ENCODE measurements around the gene RPS15.

The RPS15 gene

DNA sequence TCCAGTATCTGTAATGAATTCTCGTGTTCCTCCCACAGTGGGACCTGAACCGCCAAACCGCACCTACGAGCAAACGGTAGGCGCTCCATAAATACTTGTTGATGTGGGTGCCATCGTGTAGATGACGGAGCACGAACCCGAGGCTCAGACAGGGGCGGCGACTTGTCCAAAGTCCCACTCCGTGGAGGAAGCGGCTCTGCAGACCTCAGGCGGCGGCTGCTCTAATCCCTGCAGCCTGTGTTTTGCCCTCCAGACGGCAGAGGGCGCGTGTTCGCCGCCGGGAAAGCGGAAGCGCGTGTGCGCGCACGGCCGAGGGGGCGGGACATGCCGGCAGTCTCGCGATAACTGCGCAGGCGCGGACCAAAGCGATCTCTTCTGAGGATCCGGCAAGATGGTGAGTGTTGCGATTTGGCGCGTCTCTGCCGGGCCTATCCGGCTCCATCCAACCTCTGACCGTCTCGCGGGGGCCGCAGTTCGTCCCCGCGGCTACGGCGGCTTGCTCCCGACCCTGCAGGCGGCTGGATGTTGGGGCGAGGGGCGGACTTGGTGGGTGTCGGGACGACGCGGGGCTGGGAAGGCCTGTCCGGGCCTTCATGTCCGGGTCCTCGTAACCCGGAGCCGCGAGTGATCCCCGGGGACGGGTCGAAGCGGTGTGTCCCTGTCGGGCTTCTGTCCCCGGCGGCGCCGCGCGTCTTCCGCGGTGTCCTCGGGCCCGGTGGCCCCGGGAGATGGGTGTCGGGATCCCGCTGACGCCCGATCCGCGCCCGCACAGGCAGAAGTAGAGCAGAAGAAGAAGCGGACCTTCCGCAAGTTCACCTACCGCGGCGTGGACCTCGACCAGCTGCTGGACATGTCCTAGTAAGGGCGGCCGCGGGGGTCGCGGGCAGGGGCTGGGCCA, at the start of gene RPS15:
TSS of gene RPS15 (plus strand) at position 362 of the 898 bp plus-strand sequence. CDS start at position 392, 30 bp downstream.
- Mint-ChIP-seq H3K27ac (peak within 1 kb of the TSS; percentile 100), H3K4me3 (peak within 1 kb of the TSS; percentile 94), H3K27me3 (no peaks in the 10 kb centered on the region), H3K9me3 (no peaks in the 10 kb centered on the region), H3K4me1 (ENCODE audit: low read depth) (peaks cover 39% of the 10 kb centered on the region), H3K36me3 (ENCODE audit: low read depth) (peaks cover 52% of the 10 kb centered on the region)

DNA sequence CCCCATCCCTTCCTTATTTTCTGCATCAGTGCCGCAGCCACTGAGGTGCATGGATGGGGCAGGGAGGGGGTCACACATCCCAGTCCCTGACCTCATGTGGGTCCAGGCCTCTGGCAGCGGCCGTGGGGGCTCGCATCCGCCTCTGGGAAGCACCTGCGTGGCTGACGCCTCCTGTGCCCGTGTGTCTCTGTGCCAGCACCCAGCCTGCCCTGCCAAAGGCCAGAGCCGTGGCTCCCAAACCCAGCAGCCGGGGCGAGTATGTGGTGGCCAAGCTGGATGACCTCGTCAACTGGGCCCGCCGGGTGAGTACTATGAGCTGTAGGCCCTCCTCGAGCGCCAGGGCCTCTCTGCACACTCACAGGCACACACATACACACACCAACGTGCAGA, 49.6 kb upstream of the RPS15 start:
- no peak overlapping the region for H3K27ac Mint-ChIP-seq
- peaks cover 9% of the 10 kb centered on the region for H3K4me1 Mint-ChIP-seq (ENCODE audit: low read depth)
- H3K9me3 Mint-ChIP-seq = no peaks in the 10 kb centered on the region

DNA sequence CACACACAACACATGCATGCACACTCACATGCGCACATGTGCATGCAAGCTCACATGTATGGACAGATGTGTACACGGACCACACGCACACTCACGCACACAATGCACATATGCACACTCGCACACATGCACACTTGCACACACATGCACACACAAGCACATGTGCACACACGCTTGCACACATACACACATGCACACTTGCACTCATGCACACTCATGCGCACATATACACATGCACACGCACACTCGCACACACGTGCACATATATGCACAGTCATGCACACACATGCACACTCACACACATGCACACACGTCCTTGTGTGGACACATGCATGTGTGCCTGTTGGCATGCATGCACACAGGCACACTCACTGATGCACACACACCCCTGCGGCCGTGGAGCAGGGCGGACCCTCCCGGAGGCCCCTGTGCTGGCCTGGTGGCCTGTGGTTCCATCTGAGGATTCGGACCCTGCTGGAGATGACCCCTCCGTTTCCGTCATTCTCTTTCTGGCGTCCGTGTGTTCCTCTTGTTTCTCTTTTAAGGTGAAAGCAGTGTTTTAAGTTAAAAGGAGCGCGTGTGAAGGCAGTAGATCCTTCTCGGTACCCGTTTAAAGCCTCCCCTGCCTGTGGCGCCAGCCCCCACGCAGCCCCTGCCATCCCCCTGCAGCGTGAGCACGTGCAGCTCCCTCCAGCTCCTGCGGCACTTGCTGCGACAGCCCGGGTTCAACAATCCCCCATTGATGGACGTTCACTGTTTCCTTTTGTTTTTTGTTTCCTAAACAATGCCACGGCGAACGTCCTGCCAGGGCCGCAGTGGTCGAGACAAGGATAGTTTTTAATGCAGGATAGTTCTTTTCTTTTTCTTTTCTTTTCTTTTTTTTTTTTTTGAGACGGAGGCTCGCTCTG, 48.9 kb upstream of the RPS15 start:
- Mint-ChIP-seq H3K36me3 (ENCODE audit: low read depth) (peaks cover 30% of the 10 kb centered on the region), H3K27me3 (no peaks in the 10 kb centered on the region), H3K9me3 (no peaks in the 10 kb centered on the region), H3K27ac (no peak overlapping the region), H3K4me1 (ENCODE audit: low read depth) (peaks cover 8% of the 10 kb centered on the region), H3K4me3 (no peak overlapping the region)

More for the DNA sequence above, 49.6 kb upstream of the RPS15 start:
- H3K4me3 Mint-ChIP-seq = no peak overlapping the region
- H3K27me3 Mint-ChIP-seq = no peaks in the 10 kb centered on the region
- H3K36me3 Mint-ChIP-seq (ENCODE audit: low read depth) = peaks cover 30% of the 10 kb centered on the region

DNA sequence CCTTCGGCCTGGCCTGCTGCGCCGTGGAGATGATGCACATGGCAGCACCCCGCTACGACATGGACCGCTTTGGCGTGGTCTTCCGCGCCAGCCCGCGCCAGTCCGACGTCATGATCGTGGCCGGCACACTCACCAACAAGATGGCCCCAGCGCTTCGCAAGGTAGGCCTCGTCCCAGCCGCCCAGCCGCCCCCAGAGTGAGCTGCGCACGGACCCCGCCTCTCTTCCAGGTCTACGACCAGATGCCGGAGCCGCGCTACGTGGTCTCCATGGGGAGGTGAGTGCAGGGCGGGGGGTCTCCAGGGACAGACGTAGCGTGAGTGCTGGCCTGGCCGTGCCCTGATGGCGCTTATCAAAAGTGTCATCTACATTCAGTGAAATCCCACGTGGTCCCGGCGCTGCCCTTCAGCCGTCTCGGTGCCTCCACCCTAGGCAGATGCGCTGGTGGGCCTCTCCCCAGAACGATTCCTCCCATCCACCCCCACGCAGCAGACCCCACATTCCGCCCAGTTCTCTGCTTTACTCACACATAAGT, 47.2 kb upstream of the RPS15 start:
- Mint-ChIP-seq H3K4me1 (ENCODE audit: low read depth) (no peaks in the 10 kb centered on the region), H3K4me3 (no peak overlapping the region), H3K36me3 (ENCODE audit: low read depth) (peaks cover 30% of the 10 kb centered on the region), H3K27me3 (no peaks in the 10 kb centered on the region), H3K9me3 (no peaks in the 10 kb centered on the region), H3K27ac (no peak overlapping the region)

DNA sequence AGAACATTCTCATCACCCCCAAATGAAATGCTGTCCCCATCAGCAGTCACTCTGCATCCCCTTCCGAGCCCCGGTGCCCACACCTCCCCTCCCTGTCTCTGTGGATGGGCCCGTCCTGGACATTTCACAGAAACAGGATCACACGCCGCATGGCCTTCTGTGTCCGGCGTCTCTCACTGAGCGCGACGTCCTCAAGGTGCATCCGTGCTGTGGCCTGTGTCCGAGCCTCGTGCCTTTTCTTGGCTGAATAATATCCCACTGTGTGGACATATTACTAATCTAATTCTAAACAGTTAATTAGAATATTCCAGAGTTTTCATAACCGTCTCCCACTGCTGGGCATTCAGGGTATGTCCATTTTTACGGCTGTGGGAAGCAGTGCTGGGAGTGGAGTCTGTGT, 45.8 kb upstream of the RPS15 start:
- no peak overlapping the region for H3K27ac Mint-ChIP-seq
- H3K4me1 Mint-ChIP-seq (ENCODE audit: low read depth) = no peaks in the 10 kb centered on the region
- H3K9me3 Mint-ChIP-seq = no peaks in the 10 kb centered on the region
- no peak overlapping the region for H3K4me3 Mint-ChIP-seq
- no peaks in the 10 kb centered on the region for H3K27me3 Mint-ChIP-seq
- peaks cover 30% of the 10 kb centered on the region for H3K36me3 Mint-ChIP-seq (ENCODE audit: low read depth)

DNA sequence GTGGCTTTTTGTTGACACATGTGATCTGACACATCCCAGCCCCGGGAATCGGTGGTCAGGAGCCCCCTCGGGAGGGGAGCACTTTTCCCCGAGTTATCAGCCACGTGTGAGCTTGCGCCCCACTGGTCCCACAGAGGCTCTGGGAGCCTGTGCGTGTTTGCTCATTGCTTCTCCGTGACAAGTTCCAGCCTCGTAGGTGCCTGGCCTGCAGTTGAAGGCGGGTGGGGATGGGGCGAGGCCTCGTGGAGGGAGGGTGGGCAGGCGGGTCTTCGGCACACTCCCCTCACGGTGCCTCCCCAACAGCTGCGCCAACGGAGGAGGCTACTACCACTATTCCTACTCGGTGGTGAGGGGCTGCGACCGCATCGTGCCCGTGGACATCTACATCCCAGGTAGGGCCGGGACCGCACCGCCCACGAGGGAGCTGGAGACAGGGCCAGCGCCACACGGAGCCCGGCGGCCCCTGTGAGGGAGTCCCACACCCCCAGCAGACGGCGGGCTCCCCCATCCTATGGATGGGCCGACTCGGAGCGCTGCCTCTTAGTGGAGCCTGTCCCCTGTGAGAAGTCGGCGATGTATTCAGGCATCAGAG, 45.2 kb upstream of the RPS15 start:
- H3K27me3 Mint-ChIP-seq = no peaks in the 10 kb centered on the region
- no peaks in the 10 kb centered on the region for H3K9me3 Mint-ChIP-seq
- H3K4me1 Mint-ChIP-seq (ENCODE audit: low read depth) = no peaks in the 10 kb centered on the region
- H3K4me3 Mint-ChIP-seq = no peak overlapping the region
- H3K27ac Mint-ChIP-seq = no peak overlapping the region
- H3K36me3 Mint-ChIP-seq (ENCODE audit: low read depth) = peaks cover 29% of the 10 kb centered on the region

DNA sequence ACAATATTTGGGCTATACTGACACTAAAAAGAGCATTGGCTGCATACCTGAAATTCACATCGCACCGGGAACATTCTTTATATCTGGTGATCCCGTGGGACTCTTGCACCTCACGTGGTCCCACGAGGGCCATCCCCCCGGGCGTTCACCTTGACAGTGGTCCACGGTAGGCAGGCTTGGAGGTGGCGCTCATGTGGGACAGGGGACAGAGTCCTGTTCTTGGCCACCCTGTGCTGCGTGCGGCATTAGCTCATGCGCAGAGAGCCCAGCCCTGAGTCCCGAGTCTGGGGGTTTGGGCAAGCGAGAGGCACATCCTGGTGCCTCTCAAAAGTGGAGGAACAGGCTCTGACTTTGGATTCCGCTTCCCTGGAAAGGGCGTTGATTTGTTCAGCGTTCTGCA, 44.4 kb upstream of the RPS15 start:
- Mint-ChIP-seq H3K36me3 (ENCODE audit: low read depth) (peaks cover 26% of the 10 kb centered on the region), H3K4me1 (ENCODE audit: low read depth) (no peaks in the 10 kb centered on the region), H3K27ac (no peak overlapping the region), H3K27me3 (no peaks in the 10 kb centered on the region), H3K4me3 (no peak overlapping the region), H3K9me3 (no peaks in the 10 kb centered on the region)

DNA sequence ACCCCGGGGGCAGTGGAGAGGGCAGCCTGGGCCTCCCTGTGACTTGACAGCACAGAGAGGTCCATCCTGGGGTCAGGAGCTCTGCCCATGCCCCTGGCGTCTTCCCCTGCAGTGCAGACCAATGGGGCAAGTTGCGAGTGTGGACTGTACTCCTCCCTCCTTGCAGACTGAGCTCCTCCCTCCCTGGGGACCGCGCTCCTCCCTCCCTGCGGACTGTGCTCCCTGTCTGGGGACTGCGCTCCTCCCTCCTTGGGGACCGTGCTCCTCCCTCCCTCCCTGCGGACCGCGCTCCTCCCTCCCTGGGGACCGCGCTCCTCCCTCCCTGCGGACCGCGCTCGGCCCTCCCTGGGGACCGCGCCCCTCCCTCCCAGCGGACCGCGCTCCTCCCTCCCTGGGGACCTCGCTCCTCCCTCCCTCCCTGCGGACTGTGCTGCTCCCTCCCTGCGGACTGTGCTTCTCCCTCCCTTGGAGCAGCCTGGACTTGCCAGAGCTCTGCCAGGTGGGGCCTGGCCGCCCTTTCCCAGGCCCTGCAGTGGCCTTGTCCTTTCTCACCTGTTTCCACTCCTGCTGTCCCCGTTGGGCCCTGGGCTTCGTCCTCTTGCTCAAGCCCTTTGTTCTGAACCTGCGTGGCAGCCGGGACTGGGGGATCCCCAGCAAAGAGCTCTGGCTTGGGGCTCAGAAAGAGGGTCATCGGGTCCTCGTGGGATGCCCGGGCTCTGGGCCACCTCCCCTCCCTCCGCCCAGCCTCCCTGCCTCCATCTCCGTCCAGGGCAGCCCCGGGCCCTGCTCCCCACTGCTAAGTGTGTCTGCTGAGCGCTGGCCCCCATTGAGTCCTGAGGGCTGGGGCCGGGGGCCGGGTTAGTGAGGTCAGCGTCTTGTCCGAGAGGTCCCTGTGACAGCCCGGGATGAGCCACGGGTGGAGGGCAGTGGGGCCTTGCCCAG, 43.7 kb upstream of the RPS15 start:
- no peaks in the 10 kb centered on the region for H3K27me3 Mint-ChIP-seq
- peaks cover 19% of the 10 kb centered on the region for H3K36me3 Mint-ChIP-seq (ENCODE audit: low read depth)
- no peak overlapping the region for H3K4me3 Mint-ChIP-seq
- no peaks in the 10 kb centered on the region for H3K4me1 Mint-ChIP-seq (ENCODE audit: low read depth)
- H3K9me3 Mint-ChIP-seq = no peaks in the 10 kb centered on the region
- no peak overlapping the region for H3K27ac Mint-ChIP-seq

DNA sequence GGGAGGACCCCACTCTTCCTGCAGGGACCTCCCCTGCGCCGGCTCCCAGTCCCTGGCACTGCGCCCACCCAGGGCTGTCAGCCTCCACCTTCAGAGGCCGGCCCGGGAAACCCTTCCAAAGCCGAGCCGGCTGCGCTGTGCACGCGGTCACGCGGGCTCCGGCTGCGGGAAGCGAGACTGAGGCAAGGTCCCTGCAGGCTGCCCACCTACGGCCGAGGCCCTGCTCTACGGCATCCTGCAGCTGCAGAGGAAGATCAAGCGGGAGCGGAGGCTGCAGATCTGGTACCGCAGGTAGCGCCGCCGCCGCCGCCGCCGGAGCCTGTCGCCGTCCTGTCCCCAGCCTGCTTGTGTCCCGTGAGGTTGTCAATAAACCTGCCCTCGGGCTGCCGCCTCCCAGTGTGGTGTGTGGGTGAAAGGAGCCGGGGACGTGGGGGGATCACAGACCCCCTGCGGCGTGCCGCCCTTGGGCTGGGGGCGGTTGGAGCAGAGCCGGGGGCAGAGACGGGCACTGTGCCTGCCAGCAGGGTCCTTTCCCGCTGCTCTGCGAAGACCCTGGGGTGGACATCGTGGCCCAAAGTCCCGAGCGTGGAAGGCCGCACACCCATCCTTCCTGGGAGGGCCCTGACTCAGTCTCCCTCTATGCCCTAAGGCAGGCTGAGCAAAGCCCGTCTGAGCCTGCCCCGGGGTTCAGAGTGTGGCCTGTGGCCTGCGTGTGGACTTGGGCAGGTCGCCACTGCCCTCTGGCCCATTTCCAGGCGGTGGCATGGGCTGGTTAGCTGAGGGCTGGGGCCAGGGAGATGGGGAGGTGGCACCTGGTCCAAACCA, 42.8 kb upstream of the RPS15 start:
- Mint-ChIP-seq H3K4me1 (ENCODE audit: low read depth) (no peaks in the 10 kb centered on the region), H3K27ac (no peak overlapping the region), H3K36me3 (ENCODE audit: low read depth) (peaks cover 12% of the 10 kb centered on the region), H3K9me3 (no peaks in the 10 kb centered on the region), H3K4me3 (no peak overlapping the region), H3K27me3 (no peaks in the 10 kb centered on the region)

DNA sequence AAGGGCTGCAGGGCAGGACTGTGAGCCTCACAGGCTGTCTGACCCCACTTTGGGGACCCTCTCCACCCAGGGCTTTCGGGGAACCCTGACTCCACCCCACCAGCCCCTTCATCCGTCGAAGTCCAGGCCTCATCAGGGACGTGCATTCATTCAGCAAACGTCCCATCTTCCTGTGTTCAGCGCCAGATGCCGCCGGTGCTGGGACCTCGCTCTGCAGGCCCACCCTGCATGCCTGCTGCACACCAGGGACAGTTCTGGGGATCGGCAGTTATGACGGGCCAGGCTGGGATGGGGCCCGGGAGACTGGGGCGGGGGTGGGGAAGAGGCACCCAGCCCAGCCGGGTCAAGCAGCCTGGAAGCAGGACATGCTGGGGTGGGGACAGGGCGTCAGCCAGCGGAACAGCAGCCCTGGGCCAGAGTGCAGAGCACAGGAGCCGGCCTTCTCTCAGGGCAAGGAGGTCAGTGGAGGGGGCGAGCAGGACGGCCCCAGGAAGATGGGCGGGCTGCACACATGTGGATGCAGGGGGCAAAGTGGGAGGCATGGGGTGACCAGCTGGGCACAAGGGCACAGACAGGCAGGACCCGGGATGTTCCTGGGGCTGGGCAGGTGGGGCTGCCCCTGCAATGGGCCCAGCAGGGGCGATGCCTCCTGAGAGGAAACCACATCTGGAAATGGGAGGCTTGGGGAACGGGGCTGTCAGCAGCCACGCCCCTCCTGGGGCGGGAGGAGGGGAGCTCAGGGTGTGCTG, 42.0 kb upstream of the RPS15 start:
- no peak overlapping the region for H3K27ac Mint-ChIP-seq
- H3K4me3 Mint-ChIP-seq = no peak overlapping the region
- H3K36me3 Mint-ChIP-seq (ENCODE audit: low read depth) = peaks cover 8% of the 10 kb centered on the region
- H3K27me3 Mint-ChIP-seq = no peaks in the 10 kb centered on the region
- no peaks in the 10 kb centered on the region for H3K4me1 Mint-ChIP-seq (ENCODE audit: low read depth)
- H3K9me3 Mint-ChIP-seq = no peaks in the 10 kb centered on the region

DNA sequence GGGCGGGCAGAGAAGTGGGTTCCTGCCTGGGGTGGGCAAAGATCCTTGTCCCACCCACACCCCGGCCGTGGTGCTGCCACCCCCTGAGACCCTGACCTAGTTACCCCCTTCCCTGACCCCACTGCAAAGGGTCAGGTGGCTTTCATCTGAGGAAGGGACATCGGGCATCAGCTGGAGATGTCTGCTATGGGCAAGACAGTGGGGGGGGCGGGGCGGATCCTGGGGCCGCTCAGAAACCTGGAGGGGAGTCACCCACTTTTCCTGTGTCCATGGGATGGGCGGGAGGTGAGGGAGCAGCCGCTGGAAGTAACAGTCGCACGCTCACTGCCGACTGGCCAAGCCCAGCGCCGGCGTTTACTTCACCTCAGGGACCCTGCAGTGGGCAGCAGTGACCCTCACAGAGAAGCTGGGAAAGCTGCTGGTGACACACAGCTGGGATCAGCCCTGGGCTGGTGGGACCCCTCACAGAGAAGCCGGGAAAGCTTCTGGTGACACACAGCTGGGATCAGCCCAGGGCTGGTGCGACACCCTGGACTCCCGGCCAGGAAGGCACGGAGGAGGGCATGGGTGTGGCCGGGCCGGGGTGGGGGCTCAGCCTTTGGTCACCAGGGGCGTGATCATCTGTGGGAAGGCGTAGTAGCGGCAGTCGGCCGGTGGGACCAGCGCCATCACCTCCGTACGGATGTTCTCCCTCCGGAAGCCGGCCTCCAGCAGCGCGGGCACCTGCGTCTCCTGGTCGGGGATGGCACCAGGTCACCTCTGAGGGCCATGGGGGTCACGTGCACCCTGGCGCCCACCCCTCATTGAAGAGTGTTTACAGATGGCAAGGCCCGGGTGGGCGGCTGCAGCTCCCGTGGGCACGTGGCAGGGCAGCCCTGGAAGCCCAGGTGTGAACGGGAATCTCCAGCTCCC, 41.2 kb upstream of the RPS15 start:
- Mint-ChIP-seq H3K27ac (no peak overlapping the region), H3K4me3 (no peak overlapping the region), H3K4me1 (ENCODE audit: low read depth) (no peaks in the 10 kb centered on the region), H3K9me3 (no peaks in the 10 kb centered on the region), H3K27me3 (no peaks in the 10 kb centered on the region), H3K36me3 (ENCODE audit: low read depth) (peaks cover 5% of the 10 kb centered on the region)

DNA sequence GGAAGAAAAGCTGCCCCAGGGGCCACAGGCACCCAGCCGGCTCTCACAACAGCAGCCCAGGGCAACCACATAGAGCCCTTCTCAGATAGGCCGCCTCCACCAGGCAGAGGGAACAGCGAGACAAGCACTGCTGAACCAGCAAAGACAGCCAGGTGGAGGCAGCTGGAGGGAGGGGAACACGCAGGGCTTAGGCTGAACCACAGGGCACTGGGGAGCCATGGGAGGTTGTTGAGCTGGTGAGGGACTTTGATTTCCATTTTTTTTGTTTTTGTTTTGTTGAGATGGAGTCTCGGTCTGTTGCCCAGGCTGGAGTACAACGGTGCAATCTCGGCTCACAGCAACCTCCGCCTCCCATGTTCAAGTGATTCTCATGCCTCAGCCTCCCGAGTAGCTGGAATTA, 40.4 kb upstream of the RPS15 start:
- Mint-ChIP-seq H3K36me3 (ENCODE audit: low read depth) (no peaks in the 10 kb centered on the region), H3K4me3 (no peak overlapping the region), H3K27me3 (no peaks in the 10 kb centered on the region), H3K9me3 (no peaks in the 10 kb centered on the region), H3K27ac (no peak overlapping the region), H3K4me1 (ENCODE audit: low read depth) (peaks cover 4% of the 10 kb centered on the region)

All from stimulated activated naive CD8-positive, alpha-beta T cell treated with anti-CD3 and anti-CD28 coated beads, Interleukin-15, Interleukin-2, amounts not matched to agents 100 ng/mL and 50 ng/mL, for 24 hours (primary cell).